Left lung (tissue), 14 donors: ENCODE measurements around the gene GUCA2B. TPM values are rescaled to one million over a fixed set of nuclear protein-coding genes. Genes with fewer than 3 reads are reported as not detected.

Experiments used
- ATAC-seq: fragments of 200-7000 bp; cut with Tn5 transposase; one replicate; pipeline ENCODE4 v1.9.1; 2020; ENCODE audit warnings: moderate library complexity
- DNase-seq, 4 donors: peaks; one replicate each; pipeline ENCODE4 v3.0.0-alpha.2; 2013 to 2020
- H3K27ac ChIP-seq, 2 donors: fragments of 200-600 bp; sonication (generic) in 1 of 2; one replicate each; pipeline versions ENCODE4 v1.5.0 to v1.8.0; 2020 to 2021
- H3K27me3 ChIP-seq, 2 donors: fragments of 200-600 bp; sonication (generic) in 1 of 2; one replicate each; pipeline versions ENCODE4 v1.5.0 to v1.8.0; 2020 to 2021
- H3K36me3 ChIP-seq, 2 donors: fragments of 200-600 bp; sonication (generic) in 1 of 2; one replicate each; pipeline versions ENCODE4 v1.5.0 to v1.8.0; 2020 to 2021
- H3K4me1 ChIP-seq, 2 donors: fragments of 200-600 bp; one replicate each; pipeline ENCODE4 v1.8.0; 2021
- H3K4me3 ChIP-seq, 2 donors: fragments of 200-600 bp; sonication (generic) in 1 of 2; one replicate each; pipeline versions ENCODE4 v1.5.0 to v1.8.0; 2020 to 2021; ENCODE audit warnings: mild to moderate bottlenecking in 1 of 2
- H3K9me3 ChIP-seq, 2 donors: fragments of 200-600 bp; sonication (generic) in 1 of 2; one replicate each; pipeline versions ENCODE4 v1.5.0 to v1.8.0; 2020 to 2021
- intact Hi-C, 2 donors: fragments of 100-400 bp; cut with DNase I; formaldehyde crosslinking; loops; one replicate each; pipeline versions ENCODE4 v1.11.2 to v1.14.2; 2022
- long read RNA-seq, 12 donors: library from polyadenylated mRNA in 2 of 12; unstranded in 2 of 12; transcript quantifications; one replicate each; pipeline ENCODE4 v2.0.0 and lab custom pipeline, GENCODE V29; 2019 to 2026
- polyA plus RNA-seq, 6 donors: library from polyadenylated mRNA; unstranded; fragments of 120-200 nt; gene quantifications; one replicate each; pipeline ENCODE4 v1.2.1, GENCODE V29; 2013; ENCODE audit not compliant: insufficient read length in 6 of 6
- total RNA-seq, 2 donors: library from RNA; stranded (reverse); fragmentation: NEBNext Ultra II Directional; extraction: Animal tissue kit (Norgen Biotek cat#: 25700); gene quantifications; one replicate each; pipeline ENCODE4 v1.2.1, GENCODE V29; 2021
- TF ChIP-seq, protein P1 (sequence below), 2 donors: fragments of 200-600 bp; sonication (generic) in 1 of 2; IDR thresholded peaks; one replicate each; pipeline versions ENCODE4 v1.5.0 to v1.8.0; 2021; ENCODE audit warnings: antibody characterized with exemption in 2 of 2
- donor health status: DM: no; HTN: yes; CAD: no.
- donor health status: DM: no; HTN: no; CAD: no.

GUCA2B gene
- not detected for total RNA-seq
- polyA plus RNA-seq: not detected
- long read RNA-seq, donor 1: 0 reads
- long read RNA-seq, donor 2: 0 reads
- long read RNA-seq, donor 3: 0 reads
- long read RNA-seq, donor 4, partial matches to known transcripts: 0 of 1 reads
- long read RNA-seq, donor 4, other reads (novel, unspliced or antisense): 0 of 1 reads
- long read RNA-seq, donor 5: 0 reads
- long read RNA-seq, donor 6: 0 reads
- long read RNA-seq, donor 7: 0 reads
- long read RNA-seq, donor 8: 0 reads
- long read RNA-seq, donor 9: 0 reads
- long read RNA-seq, donor 10: 0 reads
- long read RNA-seq, donor 11: 0 reads
- long read RNA-seq, donor 12: 0 reads

DNA sequence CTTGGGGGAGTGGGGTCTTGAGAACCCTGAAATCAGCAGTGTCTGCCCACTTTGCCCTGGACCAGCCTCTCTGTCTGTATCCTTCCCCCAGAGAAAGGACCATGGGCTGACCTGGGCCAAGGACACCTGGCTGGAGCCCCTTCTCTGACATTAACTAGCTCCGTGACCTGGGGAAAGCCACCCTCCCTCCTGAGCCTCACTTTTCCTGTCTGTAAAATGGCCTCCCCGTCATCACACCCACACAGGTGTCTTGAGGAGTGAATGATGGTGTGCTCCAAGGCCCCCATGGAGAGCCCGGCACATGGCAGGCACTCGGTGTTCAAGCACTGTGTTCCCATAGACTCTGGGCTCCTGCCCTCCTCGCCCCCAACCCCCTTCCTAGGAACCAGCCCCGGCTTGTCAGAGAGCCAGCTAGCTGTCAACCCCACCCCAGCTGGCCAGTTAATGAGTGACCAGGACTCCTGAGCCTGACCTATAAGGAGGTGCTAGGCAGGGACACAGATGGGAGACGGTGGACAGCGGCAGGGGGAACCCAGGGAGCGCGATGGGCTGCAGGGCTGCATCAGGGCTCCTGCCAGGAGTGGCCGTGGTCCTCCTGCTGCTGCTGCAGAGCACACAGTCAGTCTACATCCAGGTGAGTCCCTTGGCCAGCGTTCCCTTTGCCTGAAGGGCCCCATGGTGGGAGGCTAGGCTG, at the start of gene GUCA2B:
Gene GUCA2B (plus strand): TSS at position 504 of the 694 bp plus-strand sequence. CDS start 41 bp downstream, at position 545.
- ATAC-seq: no peak
- Histone ChIP-seq H3K27ac (no peak within 1 kb of the TSS), H3K27me3 (no peaks in the 10 kb centered on the region), H3K4me1 (no peaks in the 10 kb centered on the region), H3K9me3 (no peaks in the 10 kb centered on the region), H3K4me3 (no peak within 1 kb of the TSS), H3K36me3 (no peaks in the 10 kb centered on the region)
- DNase-seq: no peak
- intact Hi-C loops: no loop called here
- TF ChIP-seq, protein P1, sequence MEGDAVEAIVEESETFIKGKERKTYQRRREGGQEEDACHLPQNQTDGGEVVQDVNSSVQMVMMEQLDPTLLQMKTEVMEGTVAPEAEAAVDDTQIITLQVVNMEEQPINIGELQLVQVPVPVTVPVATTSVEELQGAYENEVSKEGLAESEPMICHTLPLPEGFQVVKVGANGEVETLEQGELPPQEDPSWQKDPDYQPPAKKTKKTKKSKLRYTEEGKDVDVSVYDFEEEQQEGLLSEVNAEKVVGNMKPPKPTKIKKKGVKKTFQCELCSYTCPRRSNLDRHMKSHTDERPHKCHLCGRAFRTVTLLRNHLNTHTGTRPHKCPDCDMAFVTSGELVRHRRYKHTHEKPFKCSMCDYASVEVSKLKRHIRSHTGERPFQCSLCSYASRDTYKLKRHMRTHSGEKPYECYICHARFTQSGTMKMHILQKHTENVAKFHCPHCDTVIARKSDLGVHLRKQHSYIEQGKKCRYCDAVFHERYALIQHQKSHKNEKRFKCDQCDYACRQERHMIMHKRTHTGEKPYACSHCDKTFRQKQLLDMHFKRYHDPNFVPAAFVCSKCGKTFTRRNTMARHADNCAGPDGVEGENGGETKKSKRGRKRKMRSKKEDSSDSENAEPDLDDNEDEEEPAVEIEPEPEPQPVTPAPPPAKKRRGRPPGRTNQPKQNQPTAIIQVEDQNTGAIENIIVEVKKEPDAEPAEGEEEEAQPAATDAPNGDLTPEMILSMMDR (IDR thresholded peaks at IDR 0.05): no peak

DNA sequence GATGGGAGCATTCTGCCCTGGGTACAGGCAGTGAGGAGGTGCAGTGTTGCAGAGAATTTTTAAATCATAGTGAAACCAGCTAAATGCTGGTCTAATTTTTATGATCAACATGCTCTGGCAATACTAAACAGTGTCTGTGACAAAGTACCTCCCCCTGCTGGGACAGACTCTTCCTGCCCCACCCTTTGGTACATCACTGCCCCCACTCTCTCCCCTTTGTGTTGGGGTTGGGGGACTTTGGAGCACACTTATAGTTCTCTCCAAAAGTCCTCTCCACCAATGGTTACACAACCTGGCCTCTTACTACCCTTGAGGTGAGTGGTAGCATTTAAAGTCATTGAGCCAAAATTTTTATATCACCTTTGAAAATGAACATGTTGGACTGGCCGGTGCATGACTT, 48.2 kb upstream of the GUCA2B start:
- ATAC-seq: no peak
- no peaks in the 10 kb centered on the region for H3K9me3 ChIP-seq
- TF ChIP-seq, protein P1 (IDR thresholded peaks at IDR 0.05): no peak
- intact Hi-C loops: no loop called here
- H3K27ac ChIP-seq: no peak overlapping the region
- no peak overlapping the region for H3K4me3 ChIP-seq
- H3K27me3 ChIP-seq: no peaks in the 10 kb centered on the region
- no peak for DNase-seq
- H3K4me1 ChIP-seq: no peaks in the 10 kb centered on the region
- no peaks in the 10 kb centered on the region for H3K36me3 ChIP-seq

DNA sequence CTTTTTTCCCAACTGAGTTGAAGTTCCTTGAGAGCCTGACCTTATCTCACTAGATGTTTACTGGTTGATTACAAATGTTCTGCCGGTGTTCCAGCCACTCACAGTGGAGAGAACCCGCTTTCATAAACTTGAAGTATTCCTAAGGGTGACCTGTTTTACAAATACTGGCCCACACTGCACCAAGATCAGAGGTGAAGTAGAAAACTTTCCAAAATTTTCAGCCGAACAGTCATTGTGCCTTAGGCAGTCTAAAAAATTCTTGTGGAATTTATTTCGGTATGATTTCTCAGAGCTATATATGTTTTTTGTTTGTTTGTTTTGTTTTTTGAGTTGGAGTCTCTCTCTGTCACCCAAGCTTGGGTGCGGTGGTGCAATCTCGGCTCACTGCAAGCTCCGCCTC, 44.9 kb upstream of the GUCA2B start:
- Histone ChIP-seq H3K27me3 (no peaks in the 10 kb centered on the region), H3K36me3 (no peaks in the 10 kb centered on the region), H3K4me1 (no peaks in the 10 kb centered on the region), H3K27ac (no peak overlapping the region), H3K4me3 (no peak overlapping the region), H3K9me3 (no peaks in the 10 kb centered on the region)
- intact Hi-C loops: no loop called here
- ATAC-seq (no peak), DNase-seq (no peak)
- TF ChIP-seq, protein P1 (IDR thresholded peaks at IDR 0.05): no peak

DNA sequence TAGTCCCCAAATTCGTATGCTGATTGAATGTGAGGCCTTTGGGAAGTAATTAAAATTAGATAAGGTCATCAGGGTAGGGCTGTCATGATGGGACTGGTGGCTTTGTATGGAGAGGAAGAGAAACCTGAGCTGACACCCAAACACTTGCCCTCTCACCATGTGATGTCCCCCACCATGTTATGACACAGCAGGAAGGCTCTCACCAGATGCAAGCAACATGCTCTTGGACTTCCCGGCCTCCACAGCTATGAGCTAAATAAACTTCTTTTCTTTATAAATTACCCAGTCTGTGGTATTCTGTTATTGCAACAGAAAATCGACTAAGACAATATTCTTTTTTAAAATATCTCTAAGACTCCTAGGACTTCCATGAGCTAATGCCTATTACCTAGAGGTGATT, 43.6 kb upstream of the GUCA2B start:
- Histone ChIP-seq H3K4me3 (no peak overlapping the region), H3K4me1 (no peaks in the 10 kb centered on the region), H3K27ac (no peak overlapping the region), H3K27me3 (no peaks in the 10 kb centered on the region), H3K36me3 (no peaks in the 10 kb centered on the region), H3K9me3 (no peaks in the 10 kb centered on the region)
- ATAC-seq: no peak
- TF ChIP-seq, protein P1 (IDR thresholded peaks at IDR 0.05): no peak
- intact Hi-C loops: no loop called here
- DNase-seq: no peak

DNA sequence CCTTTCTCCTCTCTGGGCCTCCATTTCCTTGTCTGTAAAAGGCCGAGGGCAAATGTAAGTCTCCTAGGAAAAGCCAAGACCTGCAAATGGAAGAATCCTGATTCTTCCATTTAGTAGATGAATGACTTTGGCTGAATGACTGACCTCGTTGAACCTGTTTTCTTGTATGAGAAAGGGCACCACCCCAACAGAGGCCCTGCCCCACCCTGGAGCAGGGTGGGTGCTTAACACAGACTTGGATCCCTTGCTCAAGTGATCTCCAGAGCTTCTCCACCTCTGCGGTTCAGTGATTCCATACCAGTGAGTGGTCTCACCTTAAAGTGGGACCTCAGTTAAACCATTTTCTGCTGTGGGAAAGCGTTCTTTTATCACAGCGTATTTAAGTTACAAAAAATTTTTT, 39.0 kb upstream of the GUCA2B start:
- DNase-seq: no peak
- TF ChIP-seq, protein P1 (IDR thresholded peaks at IDR 0.05): no peak
- H3K9me3 ChIP-seq: no peaks in the 10 kb centered on the region
- H3K27ac ChIP-seq: no peak overlapping the region
- ATAC-seq: no peak
- no peaks in the 10 kb centered on the region for H3K36me3 ChIP-seq
- no peak overlapping the region for H3K4me3 ChIP-seq
- H3K27me3 ChIP-seq: no peaks in the 10 kb centered on the region
- intact Hi-C loops: no loop called here
- no peaks in the 10 kb centered on the region for H3K4me1 ChIP-seq
